ENCODE data around the gene CD164L2. TPM values are rescaled to one million over a fixed set of nuclear protein-coding genes. Genes with fewer than 3 reads are reported as not detected.
A peak's percentile ranks its signal among the peaks of the same experiment; 100 is the strongest.

Gene CD164L2
- polyA plus RNA-seq, 3 donors, result not detected

DNA sequence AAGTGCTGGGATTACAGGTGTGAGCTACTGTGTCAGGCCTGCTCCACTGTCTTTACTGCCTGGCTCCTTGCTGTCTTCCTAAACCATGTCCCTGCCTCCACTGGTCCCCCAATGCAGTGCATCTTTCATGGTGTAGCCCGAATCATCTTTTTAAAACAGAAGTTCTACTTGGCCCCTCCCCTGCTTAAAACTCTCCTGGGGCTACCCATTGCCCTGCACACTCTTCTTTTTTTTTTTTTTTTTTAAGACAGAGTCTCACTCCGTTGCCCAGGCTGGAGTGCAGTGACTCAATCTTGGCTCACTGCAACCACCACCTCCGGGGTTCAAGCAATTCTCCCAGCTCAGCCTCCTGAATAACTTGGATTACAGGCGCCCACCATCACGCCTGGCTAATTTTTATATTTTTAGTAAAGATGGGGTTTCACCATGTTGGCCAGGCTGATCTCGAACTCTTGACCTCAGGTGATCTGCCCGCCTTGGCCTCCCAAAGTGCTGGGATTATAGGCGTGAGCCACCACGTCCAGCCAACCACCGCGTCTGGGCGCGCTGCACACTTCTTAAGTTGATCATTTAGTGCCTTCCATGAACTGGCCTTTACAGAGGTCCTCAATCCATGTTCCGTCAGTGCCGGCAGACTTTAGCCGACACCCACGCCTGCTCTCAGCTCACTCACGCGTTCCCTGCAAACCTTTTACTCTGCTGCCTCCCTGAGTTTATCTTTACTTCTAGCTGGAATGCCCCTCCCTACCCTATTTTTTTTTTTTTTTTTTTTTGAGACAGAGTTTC lies 10.9 kb downstream of the CD164L2 start:
- no peaks in the 10 kb centered on the region for H3K79me2 ChIP-seq (ENCODE audit: insufficient read depth, low read length)
- no peak for DNase-seq
- H2AFZ ChIP-seq (ENCODE audit: insufficient read depth, low read depth, low read length, poor library complexity, severe bottlenecking), result no peak overlapping the region
- H3K4me3 ChIP-seq (replicated peaks in 1 of 3; ENCODE audit: low read depth in 2 of 3, low read length in 3 of 3), result no peak overlapping the region
- no peaks in the 10 kb centered on the region for H3K27me3 ChIP-seq (ENCODE audit: control insufficient read depth in 2 of 2, insufficient read depth in 2 of 2, low read length in 2 of 2)
- H3K4me2 ChIP-seq (replicated peaks; ENCODE audit: extremely low read depth, low read length, poor library complexity, severe bottlenecking), result no peak overlapping the region
- H3K9me3 ChIP-seq (replicated peaks in 1 of 2; ENCODE audit: control insufficient read depth in 1 of 2, insufficient read depth in 1 of 2, low read length in 2 of 2), result no peaks in the 10 kb centered on the region
- H3K4me3 Mint-ChIP-seq, result peak overlapping the region in 1 of 2 donors; percentile 24
- TF ChIP-seq, protein P1, sequence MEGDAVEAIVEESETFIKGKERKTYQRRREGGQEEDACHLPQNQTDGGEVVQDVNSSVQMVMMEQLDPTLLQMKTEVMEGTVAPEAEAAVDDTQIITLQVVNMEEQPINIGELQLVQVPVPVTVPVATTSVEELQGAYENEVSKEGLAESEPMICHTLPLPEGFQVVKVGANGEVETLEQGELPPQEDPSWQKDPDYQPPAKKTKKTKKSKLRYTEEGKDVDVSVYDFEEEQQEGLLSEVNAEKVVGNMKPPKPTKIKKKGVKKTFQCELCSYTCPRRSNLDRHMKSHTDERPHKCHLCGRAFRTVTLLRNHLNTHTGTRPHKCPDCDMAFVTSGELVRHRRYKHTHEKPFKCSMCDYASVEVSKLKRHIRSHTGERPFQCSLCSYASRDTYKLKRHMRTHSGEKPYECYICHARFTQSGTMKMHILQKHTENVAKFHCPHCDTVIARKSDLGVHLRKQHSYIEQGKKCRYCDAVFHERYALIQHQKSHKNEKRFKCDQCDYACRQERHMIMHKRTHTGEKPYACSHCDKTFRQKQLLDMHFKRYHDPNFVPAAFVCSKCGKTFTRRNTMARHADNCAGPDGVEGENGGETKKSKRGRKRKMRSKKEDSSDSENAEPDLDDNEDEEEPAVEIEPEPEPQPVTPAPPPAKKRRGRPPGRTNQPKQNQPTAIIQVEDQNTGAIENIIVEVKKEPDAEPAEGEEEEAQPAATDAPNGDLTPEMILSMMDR (IDR thresholded peaks at IDR 0.05), result no peak
- H3K27ac ChIP-seq (ENCODE audit: low read depth in 1 of 2, low read length in 2 of 2), result no peak overlapping the region
- H3K27me3 Mint-ChIP-seq (ENCODE audit: low read depth in 3 of 3), result peaks cover 4 to 8% (median 6%) of the 10 kb centered on the region in 3 donors
- no peak overlapping the region for H3K9ac ChIP-seq (ENCODE audit: insufficient read depth, low read length, poor library complexity, severe bottlenecking)
- WGBS (ENCODE audit: insufficient coverage), result 97% methylated on average over 9 of the region's 19 CpGs
- H3K4me1 Mint-ChIP-seq, result peaks cover 41% of the 10 kb centered on the region
- H3K4me1 ChIP-seq (ENCODE audit: control insufficient read depth in 1 of 2, insufficient read depth in 2 of 2, low read length in 2 of 2), result peaks cover 36 to 38% of the 10 kb centered on the region in 2 donors
- intact Hi-C loops (cut with micrococcal nuclease), result no loop called here
- peak overlapping the region in 1 of 7 donors; percentile 74 for H3K27ac Mint-ChIP-seq
- H3K36me3 Mint-ChIP-seq, result no peaks in the 10 kb centered on the region
- no peaks in the 10 kb centered on the region for H3K9me3 Mint-ChIP-seq
- no peaks in the 10 kb centered on the region for H4K20me1 ChIP-seq (ENCODE audit: insufficient read depth, low read length)
- no peaks in the 10 kb centered on the region for H3K36me3 ChIP-seq (replicated peaks in 1 of 2; ENCODE audit: control insufficient read depth in 1 of 2, insufficient read depth in 2 of 2, low read length in 2 of 2)

DNA sequence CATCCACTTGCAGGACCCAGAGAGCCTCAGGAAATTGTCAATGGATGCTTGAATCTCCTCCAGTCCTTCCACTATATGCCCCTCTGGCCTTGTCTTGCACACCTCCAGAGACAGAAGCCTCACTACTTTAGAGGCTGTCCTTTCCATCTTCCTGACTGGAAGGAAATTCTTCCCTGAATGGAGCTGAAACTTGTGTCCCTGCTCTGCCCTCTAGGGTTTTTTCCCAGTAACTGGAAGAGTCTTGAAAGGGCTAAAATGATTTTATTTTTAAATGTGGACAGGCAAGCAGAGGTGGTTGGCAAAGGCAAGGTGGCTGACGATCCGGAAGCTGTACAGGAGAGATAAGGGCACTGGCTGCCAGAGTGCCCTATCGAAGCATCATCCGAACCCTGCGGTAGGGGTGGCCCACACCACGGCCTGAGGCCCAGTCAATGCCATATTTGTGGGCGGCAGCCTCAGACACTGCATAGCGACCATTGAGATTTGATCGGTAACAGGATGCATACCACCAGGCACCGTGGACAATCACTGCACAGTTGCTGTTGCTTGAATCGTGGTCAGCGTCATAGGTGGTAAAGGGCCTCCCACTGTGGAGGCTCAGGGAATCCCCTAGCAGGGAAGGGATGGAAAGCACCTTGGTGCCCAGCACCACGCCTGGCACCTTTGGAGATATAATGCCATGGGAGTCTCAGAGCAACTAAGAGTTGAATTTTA lies 14.1 kb downstream of the CD164L2 start:
- H4K20me1 ChIP-seq (ENCODE audit: insufficient read depth, low read length), result peaks cover 7% of the 10 kb centered on the region
- peak overlapping the region; percentile 33 for H3K9ac ChIP-seq (ENCODE audit: insufficient read depth, low read length, poor library complexity, severe bottlenecking)
- H3K79me2 ChIP-seq (ENCODE audit: insufficient read depth, low read length), result no peaks in the 10 kb centered on the region
- H3K27ac ChIP-seq (ENCODE audit: low read depth in 1 of 2, low read length in 2 of 2), result peak overlapping the region; percentile 75 to 77
- peak overlapping the region; percentile 40 for H3K4me2 ChIP-seq (replicated peaks; ENCODE audit: extremely low read depth, low read length, poor library complexity, severe bottlenecking)
- TF ChIP-seq, protein P1 (IDR thresholded peaks at IDR 0.05), result no peak
- H3K9me3 ChIP-seq (replicated peaks in 1 of 2; ENCODE audit: control insufficient read depth in 1 of 2, insufficient read depth in 1 of 2, low read length in 2 of 2), result no peaks in the 10 kb centered on the region
- peaks cover 0 to 5% of the 10 kb centered on the region in 2 donors for H3K36me3 Mint-ChIP-seq
- 6% methylated on average over 13 of the region's 13 CpGs for WGBS (ENCODE audit: insufficient coverage)
- H2AFZ ChIP-seq (ENCODE audit: insufficient read depth, low read depth, low read length, poor library complexity, severe bottlenecking), result no peak overlapping the region
- peaks cover 64% of the 10 kb centered on the region for H3K4me1 Mint-ChIP-seq
- peaks cover 56 to 66% of the 10 kb centered on the region in 2 donors for H3K4me1 ChIP-seq (ENCODE audit: control insufficient read depth in 1 of 2, insufficient read depth in 2 of 2, low read length in 2 of 2)
- H3K27me3 ChIP-seq (ENCODE audit: control insufficient read depth in 2 of 2, insufficient read depth in 2 of 2, low read length in 2 of 2), result no peaks in the 10 kb centered on the region
- H3K4me3 Mint-ChIP-seq, result peak overlapping the region; percentile 48 to 53
- DNase-seq, result peak in 2 of 3 donors; percentile 16 to 69
- H3K4me3 ChIP-seq (replicated peaks in 1 of 3; ENCODE audit: low read depth in 2 of 3, low read length in 3 of 3), result peak overlapping the region in 1 of 3 experiments; percentile 58
- H3K36me3 ChIP-seq (replicated peaks in 1 of 2; ENCODE audit: control insufficient read depth in 1 of 2, insufficient read depth in 2 of 2, low read length in 2 of 2), result peaks cover 0 to 3% of the 10 kb centered on the region in 2 donors
- H3K27ac Mint-ChIP-seq, result peak overlapping the region; percentile 78 to 96 (median 91)
- intact Hi-C loops (cut with micrococcal nuclease), result loop anchor here in 1 of 2 donors (2.0 kb wide), 1 partner anchor 24 kb away; the partner anchor contains the start of gene GPR3
- H3K27me3 Mint-ChIP-seq (ENCODE audit: low read depth in 3 of 3), result peaks cover 0 to 7% (median 4%) of the 10 kb centered on the region in 3 donors
- no peaks in the 10 kb centered on the region for H3K9me3 Mint-ChIP-seq

All from CD14-positive monocyte (primary cell).